B cell (primary cell): ENCODE data around the gene TRNT1. TPM values are rescaled to one million over a fixed set of nuclear protein-coding genes. Genes with fewer than 3 reads are reported as not detected.

Source experiments
- ATAC-seq: fragments of 200-7000 bp; cut with Tn5 transposase; one replicate; pipeline ENCODE4 v1.10.0; 2021; ENCODE audit warnings: low read depth, mild to moderate bottlenecking, moderate number of reproducible peaks, moderate library complexity
- CTCF ChIA-PET: fragments of 350-600 bp; sonication (Branson Sonifier 250); formaldehyde crosslinking; loops from one replicate; lab custom pipeline; 2021; ENCODE audit warnings: antibody characterized with exemption, inconsistent platforms; lab: Charles Lee
- POLR2A ChIA-PET: fragments of 350-600 bp; sonication (Branson Sonifier 250); formaldehyde crosslinking; loops from one replicate; lab custom pipeline; 2021; ENCODE audit warnings: antibody characterized with exemption; lab: Charles Lee
- DNase-seq: peaks from one replicate; pipeline ENCODE4 v3.0.0; 2013
- H2AFZ ChIP-seq: 2 replicates; pipeline ENCODE4 v1.6.1; 2012; ENCODE audit warnings: mild to moderate bottlenecking, low read depth, low read length; ENCODE audit not compliant: insufficient read depth, poor library complexity, severe bottlenecking
- H3K27ac ChIP-seq, 2 donors: 1 replicate in 1 of 2; 2 replicates in 1 of 2; pipeline ENCODE4 v1.5.1; 2012 to 2013; ENCODE audit warnings: low read length in 2 of 2, mild to moderate bottlenecking in 2 of 2, moderate library complexity in 1 of 2
- H3K27me3 ChIP-seq, 4 experiments: fragments of 200-600 bp in 1 of 4; sonication (generic) in 1 of 4; replicated peaks in 1 of 4; 1 replicate in 2 of 4; 2 replicates in 2 of 4; pipeline versions ENCODE4 v1.6.1 to v1.7.0; 2013 to 2016; ENCODE audit warnings: low read length in 3 of 4, mild to moderate bottlenecking in 2 of 4, mixed read lengths in 1 of 4, moderate library complexity in 1 of 4; ENCODE audit not compliant: insufficient read depth in 4 of 4, control insufficient read depth in 3 of 4; ENCODE audit errors: control extremely low read depth in 1 of 4
- H3K36me3 ChIP-seq, 2 experiments: replicated peaks in 1 of 2; 1 replicate in 1 of 2; 2 replicates in 1 of 2; pipeline versions ENCODE4 v1.6.1 to v1.7.1; 2013; ENCODE audit warnings: low read length in 1 of 2; ENCODE audit not compliant: insufficient read depth in 2 of 2, control insufficient read depth in 1 of 2; ENCODE audit errors: control extremely low read depth in 1 of 2, extremely low read depth in 1 of 2
- H3K4me1 ChIP-seq, 2 donors: fragments of 200-600 bp in 1 of 2; sonication (generic) in 1 of 2; 1 replicate in 1 of 2; 2 replicates in 1 of 2; pipeline versions ENCODE4 v1.5.1 to v1.6.1; 2013 to 2017; ENCODE audit warnings: low read length in 2 of 2; ENCODE audit not compliant: control insufficient read depth in 2 of 2, insufficient read depth in 2 of 2
- H3K4me2 ChIP-seq: replicated peaks from 2 replicates; pipeline ENCODE3; 2012; ENCODE audit warnings: mild to moderate bottlenecking, low read depth, low read length; ENCODE audit not compliant: poor library complexity, severe bottlenecking
- H3K4me3 ChIP-seq, 5 experiments: fragments of 200-600 bp in 1 of 5; sonication (generic) in 1 of 5; 1 replicate in 3 of 5; 2 replicates in 2 of 5; pipeline versions ENCODE4 v1.5.1 to v1.7.0; 2011 to 2016; ENCODE audit warnings: low read length in 4 of 5, mild to moderate bottlenecking in 4 of 5, low read depth in 2 of 5, control low read depth in 1 of 5, moderate library complexity in 1 of 5; ENCODE audit not compliant: insufficient read depth in 1 of 5; ENCODE audit errors: control extremely low read depth in 1 of 5, extremely low read depth in 1 of 5
- H3K79me2 ChIP-seq: fragments of 200-600 bp; sonication (generic); one replicate; pipeline ENCODE4 v1.6.0; 2016; ENCODE audit warnings: low read length; ENCODE audit not compliant: control insufficient read depth, insufficient read depth
- H3K9ac ChIP-seq: fragments of 200-600 bp; sonication (generic); 2 replicates; pipeline ENCODE4 v1.6.1; 2017; ENCODE audit warnings: mild to moderate bottlenecking, low read length, moderate library complexity
- H3K9me3 ChIP-seq, 3 donors: one replicate each; pipeline versions ENCODE4 v1.6.1 to v1.7.1; 2013; ENCODE audit warnings: low read length in 2 of 3; ENCODE audit not compliant: control insufficient read depth in 2 of 3, insufficient read depth in 1 of 3; ENCODE audit errors: control extremely low read depth in 1 of 3
- H4K20me1 ChIP-seq: 2 replicates; pipeline ENCODE4 v1.6.0; 2012; ENCODE audit warnings: mild to moderate bottlenecking, low read length; ENCODE audit not compliant: insufficient read depth, control insufficient read depth, poor library complexity, severe bottlenecking
- H3K27ac Mint-ChIP-seq: one replicate; pipeline ENCODE4 v1.8.0; 2021; ENCODE audit warnings: mixed read lengths
- H3K27me3 Mint-ChIP-seq: one replicate; pipeline ENCODE4 v1.8.0; 2021; ENCODE audit warnings: mixed read lengths
- H3K4me1 Mint-ChIP-seq: one replicate; pipeline ENCODE4 v1.8.0; 2021; ENCODE audit warnings: mixed read lengths
- H3K4me3 Mint-ChIP-seq: one replicate; pipeline ENCODE4 v1.8.0; 2021; ENCODE audit warnings: mixed read lengths
- H3K9me3 Mint-ChIP-seq: one replicate; pipeline ENCODE4 v1.8.0; 2022; ENCODE audit warnings: mixed read lengths; ENCODE audit not compliant: insufficient read depth
- CTCF ChIP-seq: fragments of 200-600 bp; IDR thresholded peaks from one replicate; pipeline ENCODE4 v1.8.0; 2022; ENCODE audit warnings: antibody characterized with exemption, mild to moderate bottlenecking
- EZH2 ChIP-seq: IDR thresholded peaks from 2 replicates; pipeline ENCODE4 v1.6.1; 2012; ENCODE audit warnings: borderline replicate concordance, low read depth, mild to moderate bottlenecking, moderate library complexity, low read length; ENCODE audit not compliant: insufficient read depth, poor library complexity, severe bottlenecking
- WGBS: methylation state at CpG from one replicate; pipeline ENCODE4 v1.1.5; 2013; ENCODE audit warnings: missing lambda C conversion rate; ENCODE audit not compliant: insufficient coverage; 5-methylcytosine and 5-hydroxymethylcytosine counted together
- intact Hi-C: fragments of 100-400 bp; cut with micrococcal nuclease; formaldehyde crosslinking; loops from one replicate; pipeline ENCODE4 v1.10.0; 2022
- polyA plus RNA-seq: library from polyadenylated mRNA; depleted of rRNA; stranded (reverse); fragments of >200 nt; gene quantifications from 2 replicates; pipeline ENCODE4 v1.2.3, GENCODE V29; 2012
- total RNA-seq, 2 donors: library from RNA; stranded (reverse); fragments of 120-200 nt in 1 of 2; gene quantifications; 1 replicate in 1 of 2; 2 replicates in 1 of 2; pipeline versions ENCODE4 v1.2.3 to v1.2.4, GENCODE V29; 2013 to 2022

The TRNT1 gene
- total and polyA plus RNA-seq, 2 donors (not counting 1 experiment from before 2014, with no cell fraction given): 4.5 to 40.6 TPM

GRCh38 chr3:3081381-3082233 is 45.1 kb upstream of the TRNT1 start:
- CTCF ChIA-PET: no interaction called here
- peaks cover 26% of the 10 kb centered on the region for H3K4me1 Mint-ChIP-seq

More at GRCh38 chr3:3081381-3082233, 45.1 kb upstream of the TRNT1 start:
- intact Hi-C loops: no loop called here
- POLR2A ChIA-PET: no interaction called here
- no peak for DNase-seq
- WGBS: 60% methylated on average over 1 of the region's 9 CpGs
- Histone ChIP-seq H3K4me2 (peak overlapping the region; percentile 34), H3K4me1 (peaks cover 22% of the 10 kb centered on the region in 2 donors), H3K36me3 (no peaks in the 10 kb centered on the region), H3K27me3 (peaks cover 0 to 4% (median 0%) of the 10 kb centered on the region in 4 experiments), H3K27ac (no peak overlapping the region), H4K20me1 (no peaks in the 10 kb centered on the region), H3K9me3 (no peaks in the 10 kb centered on the region), H3K4me3 (no peak overlapping the region), H3K79me2 (no peaks in the 10 kb centered on the region), H3K9ac (no peak overlapping the region), H2AFZ (no peak overlapping the region)
- peak overlapping the region; percentile 8 for H3K4me3 Mint-ChIP-seq
- H3K27ac Mint-ChIP-seq: no peak overlapping the region
- H3K9me3 Mint-ChIP-seq: no peaks in the 10 kb centered on the region
- no peak for TF ChIP-seq CTCF
- no peak for TF ChIP-seq EZH2
- H3K27me3 Mint-ChIP-seq: peaks cover 15% of the 10 kb centered on the region
- ATAC-seq: no peak
